ENCODE data around the gene FBXO10. TPM values are rescaled to one million over a fixed set of nuclear protein-coding genes. Genes with fewer than 3 reads are reported as not detected.

FBXO10 gene
- total RNA-seq, 4 donors from 2014 or later: 4.2 to 16.5 (median 6.8) TPM

DNA sequence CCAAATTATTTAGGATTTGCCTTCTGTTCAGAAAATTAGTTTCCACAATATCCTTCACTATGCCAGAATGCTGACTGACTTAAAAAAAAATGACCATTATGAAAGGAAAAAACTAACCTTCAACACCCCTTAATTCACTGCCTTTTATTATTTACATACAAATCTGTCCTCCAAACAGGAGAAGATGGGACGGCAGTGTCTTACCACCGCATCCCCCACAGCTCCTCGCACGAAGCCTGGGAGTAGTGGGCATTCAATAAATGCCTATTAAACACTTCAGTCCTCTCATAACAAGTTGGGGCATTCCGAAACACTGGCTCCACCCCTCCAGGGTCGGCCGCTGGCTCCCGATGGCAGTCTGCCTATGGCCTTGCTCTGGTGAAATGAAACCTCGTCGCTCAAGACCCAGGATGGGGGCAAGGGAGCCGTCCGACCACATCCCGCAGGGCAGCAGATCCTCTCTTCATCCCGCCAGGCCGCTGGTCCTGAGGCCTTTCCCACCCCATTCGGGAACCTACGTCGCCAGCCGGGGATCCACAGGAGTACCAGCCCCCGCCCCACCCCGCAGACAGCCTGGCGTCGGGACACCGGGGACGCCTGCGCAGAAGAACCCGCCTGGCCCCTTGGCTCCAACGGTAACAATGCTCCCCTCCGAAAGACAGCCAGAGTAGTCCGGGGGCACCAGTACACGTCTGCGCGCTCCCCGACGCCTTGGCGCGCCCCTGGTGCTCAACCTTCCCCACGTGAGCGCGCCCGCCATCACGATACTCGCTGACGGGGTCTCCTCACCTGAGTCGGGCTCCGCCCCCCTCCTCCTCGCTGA, 111.5 kb downstream of the FBXO10 start:
- no peaks in the 10 kb centered on the region for H3K9me3 ChIP-seq
- peak overlapping the region; percentile 69 to 95 (median 79) for H3K4me3 ChIP-seq
- WGBS, 2 donors (ENCODE audit: low coverage in 1 of 2): 0% methylated on average over 40 of the region's 47 CpGs; no CpG with 5 or more reads in 1 of the 2 donors
- in situ Hi-C loops (cut with MboI; ENCODE audit: low pct_ligation_motif_present in 1 of 4, low pct_unique_long_range_greater_than_20kb in 1 of 4, low sequenced_read_pairs in 3 of 4) (loop anchor here in 2 of 4 donors (10.0 to 25.0 kb wide), 3 partner anchors 130 to 598 kb away; partner anchors contain the start of genes EXOSC3 (in 1 of the 2), SHB (in 1 of the 2) and TOMM5 (in 1 of the 2)), intact Hi-C loops (cut with DNase I; ENCODE audit: low total_unique reads) (no loop called here)
- H3K27ac ChIP-seq: peak overlapping the region; percentile 94 to 99 (median 98)
- no peaks in the 10 kb centered on the region for H3K36me3 ChIP-seq
- DNase-seq: peak; percentile 82
- H3K27me3 ChIP-seq: no peaks in the 10 kb centered on the region
- H3K4me1 ChIP-seq: peaks cover 14 to 37% (median 30%) of the 10 kb centered on the region in 4 donors
- TF ChIP-seq POLR2AphosphoS5 (IDR thresholded peaks at IDR 0.05): peak in 1 of 3 donors; percentile 4
- no peak for TF ChIP-seq CTCF (IDR thresholded peaks at IDR 0.05)
- peak; percentile 74 for TF ChIP-seq POLR2A (IDR thresholded peaks at IDR 0.05)
- no peak for TF ChIP-seq EP300 (IDR thresholded peaks at IDR 0.05; ENCODE audit: low read depth)

GRCh38 chr9:37464006-37464405, 112.2 kb downstream of the FBXO10 start:
- intact Hi-C loops (cut with DNase I; ENCODE audit: low total_unique reads) (no loop called here), in situ Hi-C loops (cut with MboI; ENCODE audit: low pct_ligation_motif_present in 1 of 4, low pct_unique_long_range_greater_than_20kb in 1 of 4, low sequenced_read_pairs in 3 of 4) (loop anchor here in 2 of 4 donors (10.0 to 25.0 kb wide), 3 partner anchors 131 to 598 kb away; partner anchors contain the start of genes EXOSC3 (in 1 of the 2), SHB (in 1 of the 2) and TOMM5 (in 1 of the 2))
- Histone ChIP-seq H3K27me3 (no peaks in the 10 kb centered on the region), H3K4me3 (peak overlapping the region in 3 of 4 donors; percentile 69 to 95 (median 73)), H3K27ac (peak overlapping the region; percentile 94 to 99 (median 98)), H3K36me3 (no peaks in the 10 kb centered on the region), H3K9me3 (no peaks in the 10 kb centered on the region), H3K4me1 (peaks cover 14 to 37% (median 30%) of the 10 kb centered on the region in 4 donors)
- TF ChIP-seq POLR2AphosphoS5 (IDR thresholded peaks at IDR 0.05): no peak
- DNase-seq: no peak
- 20 to 25% methylated on average over 3 of the region's 3 CpGs for WGBS, 2 donors (ENCODE audit: low coverage in 1 of 2)

Other genes starting within 250 kb of the FBXO10 start
- 100 to 1,000 TPM in 3 of 4 donors, 10 to 100 TPM in 1; 48.6 to 131 (median 104) TPM for gene GRHPR, start 153.7 kb downstream of the FBXO10 start, total RNA-seq
- 10 to 100 TPM in 3 of 4 donors, 1 to 10 TPM in 1; 3.2 to 14.6 (median 12.8) TPM for gene ZBTB5, start 110.9 kb downstream of the FBXO10 start, total RNA-seq
- gene POLR1E, start 90.4 kb downstream of the FBXO10 start, total RNA-seq: 10 to 100 TPM in 2 of 4 donors, 1 to 10 TPM in 2; 4.0 to 15.7 (median 9.0) TPM
- 10 to 100 TPM; 14.3 to 70.3 (median 63.1) TPM for gene TOMM5, start 16.2 kb upstream of the FBXO10 start, total RNA-seq
- 1 to 10 TPM in 1 of 4 donors, under 1 TPM in 2, not detected in 1; 0.27 to 4.6 (median 0.64) TPM for gene FRMPD1, start 74.6 kb upstream of the FBXO10 start, total RNA-seq
- gene TRMT10B, start 177.4 kb upstream of the FBXO10 start, total RNA-seq: 1 to 10 TPM; 1.4 to 7.5 (median 4.0) TPM
- 10 to 100 TPM in 2 of 4 donors, 1 to 10 TPM in 2; 2.6 to 46.2 (median 14.7) TPM for gene EXOSC3, start 208.7 kb upstream of the FBXO10 start, total RNA-seq
- 100 to 1,000 TPM in 1 of 4 donors, 10 to 100 TPM in 3; 12.0 to 493 (median 34.2) TPM for gene DCAF10, start 224.4 kb upstream of the FBXO10 start, total RNA-seq